Activated CD4-positive, alpha-beta T cell treated with anti-CD3 and anti-CD28 coated beads for 24 hours (primary cell): ENCODE results near the gene A1BG.
A peak's percentile ranks its signal among the peaks of the same experiment; 100 is the strongest.
"Not testable (repeated sequence)": the region's sequence is repeated elsewhere in the genome, so short reads cannot be mapped to it uniquely, and the experiment has no call there.

Source experiments
- DNase-seq, 2 donors: peaks; one replicate each; pipeline ENCODE4 v3.0.0-alpha.2; 2020; ENCODE audit warnings: low read depth in 2 of 2

A1BG gene

DNA sequence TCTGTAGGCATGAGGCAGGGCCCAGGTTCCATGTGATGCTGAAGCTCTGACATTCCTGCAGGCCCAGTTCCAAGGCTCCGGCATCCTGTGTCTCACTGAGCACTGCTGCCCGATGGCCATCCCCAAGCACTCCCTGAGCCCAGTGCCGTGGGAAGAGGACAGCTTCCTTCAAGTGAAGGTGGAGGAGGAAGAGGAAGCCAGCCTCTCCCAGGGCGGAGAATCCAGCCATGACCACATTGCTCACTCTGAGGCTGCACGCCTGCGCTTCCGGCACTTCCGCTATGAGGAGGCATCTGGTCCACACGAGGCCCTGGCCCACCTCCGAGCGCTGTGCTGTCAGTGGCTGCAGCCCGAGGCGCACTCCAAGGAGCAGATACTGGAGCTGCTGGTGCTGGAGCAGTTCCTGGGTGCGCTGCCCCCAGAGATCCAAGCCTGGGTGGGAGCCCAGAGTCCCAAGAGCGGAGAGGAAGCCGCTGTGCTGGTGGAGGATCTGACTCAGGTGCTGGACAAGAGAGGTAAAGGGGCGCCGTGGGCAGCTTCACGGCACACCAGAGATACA, 18.5 kb downstream of the A1BG start:
- DNase-seq: no peak

- DNase-seq: no peak
Measured at GRCh38 chr19:58332697-58333096, 20.6 kb downstream of the A1BG start.

- no peak for DNase-seq
Measured at GRCh38 chr19:58330458-58330857, 22.8 kb downstream of the A1BG start.

GRCh38 chr19:58328999-58329398, 24.3 kb downstream of the A1BG start:
- no peak for DNase-seq

DNA sequence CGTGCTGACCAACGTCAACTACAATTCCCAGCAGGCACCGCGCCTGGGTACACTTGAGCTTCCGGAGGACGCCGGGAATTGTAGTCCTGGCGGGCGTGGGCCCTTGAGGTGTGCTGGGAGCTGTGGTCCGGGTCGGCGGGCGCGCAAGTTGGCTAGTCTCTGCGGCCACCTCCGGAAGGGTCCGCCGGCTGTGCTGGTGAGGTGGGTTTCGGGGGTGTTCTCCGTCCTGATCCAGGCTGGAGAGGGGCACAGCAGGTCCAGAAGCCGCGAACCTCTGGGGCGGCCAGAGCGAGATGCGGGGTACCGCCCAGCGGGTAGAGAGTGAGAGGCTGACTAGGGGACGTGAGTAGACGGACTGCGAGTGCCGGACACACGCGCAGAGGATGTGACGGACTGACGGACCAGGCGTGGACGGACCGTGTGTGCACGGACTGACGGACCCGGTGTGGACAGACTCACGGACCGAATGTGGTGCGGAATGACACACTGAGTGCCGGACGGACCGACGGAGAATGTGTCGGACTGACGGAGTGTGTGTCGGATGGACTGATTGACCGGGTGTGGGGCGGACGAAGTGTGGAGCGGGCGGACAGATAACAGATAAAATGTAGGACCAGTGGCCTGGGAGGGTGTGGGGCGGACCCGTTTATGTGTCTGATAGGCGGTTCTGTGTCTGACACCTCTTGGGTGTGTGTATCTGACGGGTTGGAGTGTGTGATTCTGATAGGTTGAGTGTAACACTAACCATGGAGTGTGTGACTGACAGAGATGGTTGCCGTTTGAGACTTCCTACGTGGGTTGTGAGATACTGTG, 26.2 kb downstream of the A1BG start, which contains the start of gene ZSCAN22:
Gene ZSCAN22, plus strand, starts transcription at position 81 of the 813 bp plus-strand sequence. CDS start 7,809 bp downstream, outside the sequence.
- peak; percentile 79 to 90 for DNase-seq

- no peak for DNase-seq
Measured at GRCh38 chr19:58326501-58326913, 26.8 kb downstream of the A1BG start.

DNA sequence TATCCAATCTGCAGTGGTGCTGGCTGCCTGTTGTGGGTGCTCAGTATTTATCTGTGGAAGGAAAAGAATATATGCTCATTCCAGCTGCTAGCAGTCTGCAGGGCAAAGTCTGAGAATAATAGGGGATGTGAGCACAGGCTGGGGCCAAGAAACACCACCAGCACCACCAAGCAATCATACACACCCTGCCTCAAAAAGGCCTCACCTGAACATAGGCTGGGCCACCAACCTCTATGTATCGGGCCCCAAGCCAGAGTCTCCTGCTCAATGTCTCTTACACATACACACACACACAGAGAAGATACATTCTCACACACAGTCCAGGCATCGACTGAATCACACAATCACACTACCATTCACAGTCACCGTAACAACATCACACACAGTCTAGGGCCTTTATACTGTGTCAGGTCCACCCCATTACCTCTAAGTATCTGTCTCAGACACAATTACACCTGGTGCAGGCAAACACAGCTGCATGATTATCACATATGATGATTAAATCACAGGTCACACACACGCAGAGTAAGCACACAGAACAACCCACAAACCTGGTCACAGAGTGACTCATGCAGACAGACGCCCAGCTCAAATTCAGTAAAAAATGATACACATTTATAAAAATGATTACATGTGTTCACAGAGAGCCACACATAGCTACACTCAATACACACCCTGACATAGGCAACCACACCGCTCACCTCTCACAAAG, 27.8 kb downstream of the A1BG start:
- no peak for DNase-seq

GRCh38 chr19:58319241-58319640, 34.1 kb downstream of the A1BG start:
- DNase-seq: no peak

DNA sequence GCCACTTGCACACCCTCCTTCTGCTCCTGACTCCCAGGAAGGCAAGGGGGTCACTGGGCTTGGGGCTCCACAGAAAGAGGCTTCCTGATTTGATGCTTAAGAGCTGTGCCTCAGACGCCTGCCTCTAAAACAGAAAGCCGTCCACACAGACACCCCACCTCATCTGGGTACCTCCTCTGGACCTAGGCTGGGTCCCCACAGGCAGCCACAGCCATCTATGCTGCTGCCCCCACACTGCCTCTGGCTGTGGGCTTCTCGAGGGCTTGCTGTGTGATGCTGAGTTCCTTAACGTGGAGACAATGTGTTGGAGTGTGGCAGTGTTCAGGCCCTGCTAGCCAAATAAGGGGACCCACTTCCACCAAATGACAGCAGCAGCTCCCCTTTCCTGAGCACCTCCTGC, 35.0 kb downstream of the A1BG start:
- no peak for DNase-seq

- DNase-seq: no peak
Measured at GRCh38 chr19:58317476-58318072, 35.7 kb downstream of the A1BG start.

GRCh38 chr19:58315580-58315979, 37.7 kb downstream of the A1BG start:
- no peak for DNase-seq

DNA sequence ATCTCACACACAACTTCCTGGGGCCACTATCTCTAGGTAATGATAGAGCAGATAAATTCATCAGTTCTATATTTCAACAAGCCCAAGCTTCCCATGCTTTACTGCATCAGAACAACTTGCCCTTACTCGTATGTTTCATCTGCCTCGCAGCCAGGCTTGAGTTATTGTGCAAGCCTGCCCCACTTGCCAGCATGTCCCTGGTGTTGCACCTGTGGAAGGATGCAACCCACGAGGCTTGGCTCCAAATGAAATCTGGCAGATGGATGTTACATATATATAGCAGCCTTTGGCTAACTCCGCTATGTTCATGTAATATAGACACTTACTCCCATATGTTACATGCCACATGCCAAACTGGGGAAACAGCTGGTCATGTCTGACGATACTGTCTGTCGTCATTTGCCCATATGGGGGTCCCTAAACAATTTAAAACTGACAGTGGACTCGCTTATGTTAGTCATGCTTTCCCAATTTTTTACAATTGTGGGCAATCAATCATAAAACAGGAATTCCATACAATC, 41.9 kb downstream of the A1BG start:
- no peak for DNase-seq

DNA sequence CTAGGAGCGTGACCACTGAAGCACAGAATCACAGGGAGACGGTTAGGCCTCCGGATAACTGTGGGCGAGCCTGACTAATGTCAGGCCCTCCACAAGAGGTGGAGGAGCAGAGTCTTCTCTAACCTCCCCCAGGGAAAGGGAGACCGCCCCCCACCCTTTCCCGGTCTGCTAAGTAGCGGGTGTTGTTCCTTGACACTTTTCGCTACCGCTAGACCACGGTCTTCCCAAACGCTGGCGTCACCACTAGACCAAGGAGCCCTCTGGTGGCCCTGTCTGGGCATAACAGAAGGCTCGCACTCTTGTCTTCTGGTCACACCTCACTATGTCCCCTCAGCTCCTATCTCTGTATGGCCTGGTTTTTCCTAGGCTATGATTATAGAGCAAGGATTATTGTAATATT, 42.6 kb downstream of the A1BG start:
- not testable (repeated sequence) for DNase-seq

- no peak for DNase-seq
Measured at GRCh38 chr19:58307736-58308135, 45.6 kb downstream of the A1BG start.

DNA sequence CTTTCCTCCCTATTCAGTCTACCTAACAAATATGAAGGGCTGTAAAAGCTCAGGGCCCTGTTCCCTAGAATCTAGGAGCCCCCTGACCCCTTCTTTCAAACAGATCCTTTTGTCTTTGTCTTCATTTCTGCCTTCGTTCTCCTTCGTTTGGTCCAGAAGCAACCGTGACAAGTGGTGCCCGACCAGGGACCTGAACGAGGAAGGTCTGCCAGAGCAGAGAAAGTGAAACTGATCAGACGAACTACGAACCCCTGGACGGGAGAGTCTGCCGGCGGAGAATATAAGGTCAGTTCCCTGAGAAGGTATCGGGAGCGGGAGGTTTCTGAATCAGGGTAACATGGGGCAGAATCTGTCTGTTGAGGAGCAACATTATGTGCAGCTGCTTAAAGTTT, 47.4 kb downstream of the A1BG start:
- no peak for DNase-seq

DNA sequence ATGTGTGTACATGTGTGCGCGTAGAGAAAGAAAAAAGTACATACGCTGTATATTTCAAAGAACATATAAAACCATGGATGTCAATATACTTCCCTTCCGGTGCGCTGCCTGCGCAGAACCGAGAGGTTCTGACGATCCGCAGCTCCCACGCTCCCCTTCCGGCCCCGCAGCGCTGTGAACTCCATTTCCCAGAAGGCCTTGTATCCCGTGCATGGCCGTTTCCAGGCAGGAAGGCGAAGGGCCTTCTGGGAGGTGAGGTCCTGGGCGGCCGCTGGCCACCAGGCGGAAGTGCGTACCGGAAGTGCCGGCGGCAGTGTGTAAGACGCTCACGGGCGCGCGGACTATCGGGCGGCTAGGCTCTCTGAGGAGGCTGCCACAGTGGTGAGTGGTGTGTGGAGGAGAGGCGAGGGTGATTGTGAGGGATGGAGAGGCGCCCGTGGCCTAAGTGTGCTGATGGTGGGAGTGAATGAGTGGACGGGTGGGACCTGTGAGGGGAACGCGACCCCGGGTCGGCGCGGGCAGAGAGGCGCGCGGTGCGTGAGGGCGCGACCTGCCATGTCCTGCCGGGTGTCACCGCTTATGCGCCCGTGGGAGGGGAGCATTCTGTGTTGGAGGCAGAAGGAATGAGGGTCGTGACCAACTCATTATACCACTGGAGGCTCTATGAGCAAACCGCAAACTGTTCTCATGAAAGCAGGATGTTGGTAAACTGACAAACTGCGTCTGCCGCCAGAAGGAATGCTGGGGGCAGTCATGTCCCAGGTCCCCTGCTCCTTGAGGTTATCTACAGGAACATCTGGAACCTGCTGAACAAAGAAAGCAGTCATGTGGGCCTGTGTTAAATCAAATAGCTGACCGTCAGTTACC, 48.0 kb downstream of the A1BG start, which contains the start of gene ERVK3-1:
Gene ERVK3-1, plus strand, starts transcription at position 313 of the 867 bp plus-strand sequence. CDS start 6,792 bp downstream, outside the sequence.
- DNase-seq: peak; percentile 87 to 90

- DNase-seq: no peak
Measured at GRCh38 chr19:58304748-58305064, 48.6 kb downstream of the A1BG start.

DNA sequence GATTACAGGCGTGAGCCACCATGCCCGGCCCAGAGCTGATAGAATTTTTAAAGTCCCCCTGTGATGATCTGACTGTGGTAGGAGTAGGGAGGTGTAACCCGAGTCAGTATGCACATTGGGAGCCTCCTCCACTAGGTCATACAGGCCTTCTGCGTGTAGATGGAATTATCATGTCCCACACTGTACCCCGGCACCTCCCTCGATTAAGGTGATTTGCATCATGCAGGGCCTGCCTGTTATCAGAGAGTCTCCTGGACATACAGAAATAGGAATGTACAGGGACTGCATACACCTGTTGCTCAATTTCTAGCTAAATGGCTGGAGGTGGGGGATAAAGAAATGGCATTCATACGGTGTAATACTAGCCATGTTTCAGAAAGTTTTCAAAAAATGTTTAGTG, 49.0 kb downstream of the A1BG start:
- DNase-seq: no peak

- no peak for DNase-seq
Measured at GRCh38 chr19:58300620-58301019, 52.7 kb downstream of the A1BG start.

- no peak for DNase-seq
Measured at GRCh38 chr19:58296104-58296503, 57.2 kb downstream of the A1BG start.
